ENCODE data around the gene EID1.

GRCh38 chr15:48850648-48851047, 27.3 kb upstream of the EID1 start:
- TF ChIP-seq CTCF (IDR thresholded peaks at IDR 0.05; ENCODE audit: insufficient read depth, low read length) (no peak), GABPA (IDR thresholded peaks at IDR 0.05; ENCODE audit: low read depth) (no peak)

All from HL-60 (cell line).